ENCODE results near the gene CERT1.

CERT1 gene

GRCh38 chr5:75550597-75550996 lies 39.2 kb upstream of the CERT1 start:
- no peak overlapping the region for H2AFZ ChIP-seq (ENCODE audit: low read depth, low read length)
- no peak overlapping the region for H3K18ac ChIP-seq (ENCODE audit: low read depth in 1 of 2, low read length in 2 of 2)
- no peak overlapping the region for H3K27ac ChIP-seq (ENCODE audit: low read length, poor library complexity, severe bottlenecking)
- H3K79me1 ChIP-seq (replicated peaks; ENCODE audit: low read length, poor library complexity, severe bottlenecking) = peaks cover 7% of the 10 kb centered on the region
- no peak overlapping the region for H3K4me3 ChIP-seq (ENCODE audit: insufficient read depth in 1 of 2, low read depth in 1 of 2, low read length in 2 of 2)
- H3K4me2 ChIP-seq (ENCODE audit: low read length, poor library complexity, severe bottlenecking) = no peak overlapping the region
- H2BK15ac ChIP-seq (ENCODE audit: low read depth, poor library complexity, severe bottlenecking) = no peak overlapping the region
- H4K8ac ChIP-seq (ENCODE audit: low read length) = no peak overlapping the region
- no CpG with 5 or more reads among the region's 1 CpG for WGBS
- no peak overlapping the region for H2BK120ac ChIP-seq (ENCODE audit: low read depth, low read length)
- no peak overlapping the region for H3K4ac ChIP-seq (ENCODE audit: low read depth in 1 of 2, low read length in 2 of 2)
- no peak overlapping the region for H3K14ac ChIP-seq (ENCODE audit: low read length in 2 of 2)
- no peaks in the 10 kb centered on the region for H3K9me3 ChIP-seq (ENCODE audit: control insufficient read depth, low read length)
- H3K9ac ChIP-seq (ENCODE audit: low read length) = no peak overlapping the region
- H2BK12ac ChIP-seq (ENCODE audit: low read length in 2 of 2) = no peak overlapping the region
- peaks cover 0 to 43% of the 10 kb centered on the region in 2 experiments for H3K36me3 ChIP-seq (ENCODE audit: control insufficient read depth in 1 of 2, insufficient read depth in 2 of 2, low read depth in 1 of 2, low read length in 2 of 2)
- DNase-seq = no peak
- H4K91ac ChIP-seq (ENCODE audit: low read length) = no peak overlapping the region
- H3K27me3 ChIP-seq (ENCODE audit: control insufficient read depth in 1 of 2, insufficient read depth in 1 of 2, low read length in 2 of 2) = no peaks in the 10 kb centered on the region
- no peak overlapping the region for H2AK5ac ChIP-seq (ENCODE audit: low read length, severe bottlenecking)
- H3K4me1 ChIP-seq (ENCODE audit: control insufficient read depth, insufficient read depth, low read depth, low read length) = no peaks in the 10 kb centered on the region
- H2BK5ac ChIP-seq (ENCODE audit: low read depth, low read length, poor library complexity, severe bottlenecking) = no peak overlapping the region
- no peak overlapping the region for H3K23ac ChIP-seq (ENCODE audit: low read length in 2 of 2)

- Histone ChIP-seq H3K18ac (ENCODE audit: low read depth in 1 of 2, low read length in 2 of 2) (no peak overlapping the region), H3K9ac (ENCODE audit: low read length) (no peak overlapping the region), H2BK12ac (ENCODE audit: low read length in 2 of 2) (no peak overlapping the region), H2BK5ac (ENCODE audit: low read depth, low read length, poor library complexity, severe bottlenecking) (no peak overlapping the region), H4K91ac (ENCODE audit: low read length) (no peak overlapping the region), H3K4me3 (ENCODE audit: insufficient read depth in 1 of 2, low read depth in 1 of 2, low read length in 2 of 2) (no peak overlapping the region), H3K4ac (ENCODE audit: low read depth in 1 of 2, low read length in 2 of 2) (no peak overlapping the region), H3K14ac (ENCODE audit: low read length in 2 of 2) (no peak overlapping the region), H3K23ac (ENCODE audit: low read length in 2 of 2) (no peak overlapping the region), H2AFZ (ENCODE audit: low read depth, low read length) (no peak overlapping the region), H3K27me3 (ENCODE audit: control insufficient read depth in 1 of 2, insufficient read depth in 1 of 2, low read length in 2 of 2) (no peaks in the 10 kb centered on the region), H3K27ac (ENCODE audit: low read length, poor library complexity, severe bottlenecking) (no peak overlapping the region), H3K79me1 (replicated peaks; ENCODE audit: low read length, poor library complexity, severe bottlenecking) (peaks cover 16% of the 10 kb centered on the region), H3K4me1 (ENCODE audit: control insufficient read depth, insufficient read depth, low read depth, low read length) (no peaks in the 10 kb centered on the region), H3K4me2 (ENCODE audit: low read length, poor library complexity, severe bottlenecking) (no peak overlapping the region), H3K36me3 (ENCODE audit: control insufficient read depth in 1 of 2, insufficient read depth in 2 of 2, low read depth in 1 of 2, low read length in 2 of 2) (peaks cover 8 to 31% of the 10 kb centered on the region in 2 experiments), H3K9me3 (ENCODE audit: control insufficient read depth, low read length) (no peaks in the 10 kb centered on the region), H2BK120ac (ENCODE audit: low read depth, low read length) (no peak overlapping the region), H4K8ac (ENCODE audit: low read length) (no peak overlapping the region), H2AK5ac (ENCODE audit: low read length, severe bottlenecking) (no peak overlapping the region), H2BK15ac (ENCODE audit: low read depth, poor library complexity, severe bottlenecking) (no peak overlapping the region)
- WGBS = 100% methylated on average over 3 of the region's 3 CpGs
- DNase-seq = no peak
Measured at GRCh38 chr5:75547812-75548211, 36.4 kb upstream of the CERT1 start.

- no peak overlapping the region for H2BK120ac ChIP-seq (ENCODE audit: low read depth, low read length)
- H2AK5ac ChIP-seq (ENCODE audit: low read length, severe bottlenecking) = no peak overlapping the region
- no peaks in the 10 kb centered on the region for H3K27me3 ChIP-seq (ENCODE audit: control insufficient read depth in 1 of 2, insufficient read depth in 1 of 2, low read length in 2 of 2)
- H2BK15ac ChIP-seq (ENCODE audit: low read depth, poor library complexity, severe bottlenecking) = no peak overlapping the region
- H3K9ac ChIP-seq (ENCODE audit: low read length) = no peak overlapping the region
- no peak overlapping the region for H3K14ac ChIP-seq (ENCODE audit: low read length in 2 of 2)
- H3K4me2 ChIP-seq (ENCODE audit: low read length, poor library complexity, severe bottlenecking) = no peak overlapping the region
- no peak overlapping the region for H3K4me3 ChIP-seq (ENCODE audit: insufficient read depth in 1 of 2, low read depth in 1 of 2, low read length in 2 of 2)
- peaks cover 16% of the 10 kb centered on the region for H3K79me1 ChIP-seq (replicated peaks; ENCODE audit: low read length, poor library complexity, severe bottlenecking)
- DNase-seq = no peak
- no peaks in the 10 kb centered on the region for H3K4me1 ChIP-seq (ENCODE audit: control insufficient read depth, insufficient read depth, low read depth, low read length)
- no peak overlapping the region for H4K91ac ChIP-seq (ENCODE audit: low read length)
- H3K18ac ChIP-seq (ENCODE audit: low read depth in 1 of 2, low read length in 2 of 2) = no peak overlapping the region
- no peak overlapping the region for H3K23ac ChIP-seq (ENCODE audit: low read length in 2 of 2)
- no peaks in the 10 kb centered on the region for H3K9me3 ChIP-seq (ENCODE audit: control insufficient read depth, low read length)
- no peak overlapping the region for H2BK12ac ChIP-seq (ENCODE audit: low read length in 2 of 2)
- H3K4ac ChIP-seq (ENCODE audit: low read depth in 1 of 2, low read length in 2 of 2) = no peak overlapping the region
- H2BK5ac ChIP-seq (ENCODE audit: low read depth, low read length, poor library complexity, severe bottlenecking) = no peak overlapping the region
- no peak overlapping the region for H3K27ac ChIP-seq (ENCODE audit: low read length, poor library complexity, severe bottlenecking)
- no peak overlapping the region for H4K8ac ChIP-seq (ENCODE audit: low read length)
- no peak overlapping the region for H2AFZ ChIP-seq (ENCODE audit: low read depth, low read length)
- H3K36me3 ChIP-seq (ENCODE audit: control insufficient read depth in 1 of 2, insufficient read depth in 2 of 2, low read depth in 1 of 2, low read length in 2 of 2) = peaks cover 8 to 21% of the 10 kb centered on the region in 2 experiments
- WGBS = 94% methylated on average over 6 of the region's 6 CpGs
Measured at GRCh38 chr5:75546830-75547229, 35.4 kb upstream of the CERT1 start.

GRCh38 chr5:75545131-75545530 lies 33.7 kb upstream of the CERT1 start:
- H4K8ac ChIP-seq (ENCODE audit: low read length) = no peak overlapping the region
- H2BK15ac ChIP-seq (ENCODE audit: low read depth, poor library complexity, severe bottlenecking) = no peak overlapping the region
- H3K36me3 ChIP-seq (ENCODE audit: control insufficient read depth in 1 of 2, insufficient read depth in 2 of 2, low read depth in 1 of 2, low read length in 2 of 2) = peaks cover 8 to 21% of the 10 kb centered on the region in 2 experiments
- no peak overlapping the region for H2BK5ac ChIP-seq (ENCODE audit: low read depth, low read length, poor library complexity, severe bottlenecking)
- no peaks in the 10 kb centered on the region for H3K27me3 ChIP-seq (ENCODE audit: control insufficient read depth in 1 of 2, insufficient read depth in 1 of 2, low read length in 2 of 2)
- no peak overlapping the region for H3K4me2 ChIP-seq (ENCODE audit: low read length, poor library complexity, severe bottlenecking)
- no peak for DNase-seq
- H3K4me3 ChIP-seq (ENCODE audit: insufficient read depth in 1 of 2, low read depth in 1 of 2, low read length in 2 of 2) = no peak overlapping the region
- 89% methylated on average over 2 of the region's 2 CpGs for WGBS
- no peak overlapping the region for H2BK12ac ChIP-seq (ENCODE audit: low read length in 2 of 2)
- H3K9me3 ChIP-seq (ENCODE audit: control insufficient read depth, low read length) = no peaks in the 10 kb centered on the region
- H3K23ac ChIP-seq (ENCODE audit: low read length in 2 of 2) = no peak overlapping the region
- no peak overlapping the region for H3K4ac ChIP-seq (ENCODE audit: low read depth in 1 of 2, low read length in 2 of 2)
- H3K9ac ChIP-seq (ENCODE audit: low read length) = no peak overlapping the region
- H2AK5ac ChIP-seq (ENCODE audit: low read length, severe bottlenecking) = no peak overlapping the region
- H3K79me1 ChIP-seq (replicated peaks; ENCODE audit: low read length, poor library complexity, severe bottlenecking) = peaks cover 20% of the 10 kb centered on the region
- H3K18ac ChIP-seq (ENCODE audit: low read depth in 1 of 2, low read length in 2 of 2) = no peak overlapping the region
- no peak overlapping the region for H2BK120ac ChIP-seq (ENCODE audit: low read depth, low read length)
- H2AFZ ChIP-seq (ENCODE audit: low read depth, low read length) = no peak overlapping the region
- no peak overlapping the region for H3K14ac ChIP-seq (ENCODE audit: low read length in 2 of 2)
- no peak overlapping the region for H3K27ac ChIP-seq (ENCODE audit: low read length, poor library complexity, severe bottlenecking)
- no peaks in the 10 kb centered on the region for H3K4me1 ChIP-seq (ENCODE audit: control insufficient read depth, insufficient read depth, low read depth, low read length)
- H4K91ac ChIP-seq (ENCODE audit: low read length) = no peak overlapping the region
